ENCODE measurements around the gene AKAP12.

The AKAP12 gene

DNA sequence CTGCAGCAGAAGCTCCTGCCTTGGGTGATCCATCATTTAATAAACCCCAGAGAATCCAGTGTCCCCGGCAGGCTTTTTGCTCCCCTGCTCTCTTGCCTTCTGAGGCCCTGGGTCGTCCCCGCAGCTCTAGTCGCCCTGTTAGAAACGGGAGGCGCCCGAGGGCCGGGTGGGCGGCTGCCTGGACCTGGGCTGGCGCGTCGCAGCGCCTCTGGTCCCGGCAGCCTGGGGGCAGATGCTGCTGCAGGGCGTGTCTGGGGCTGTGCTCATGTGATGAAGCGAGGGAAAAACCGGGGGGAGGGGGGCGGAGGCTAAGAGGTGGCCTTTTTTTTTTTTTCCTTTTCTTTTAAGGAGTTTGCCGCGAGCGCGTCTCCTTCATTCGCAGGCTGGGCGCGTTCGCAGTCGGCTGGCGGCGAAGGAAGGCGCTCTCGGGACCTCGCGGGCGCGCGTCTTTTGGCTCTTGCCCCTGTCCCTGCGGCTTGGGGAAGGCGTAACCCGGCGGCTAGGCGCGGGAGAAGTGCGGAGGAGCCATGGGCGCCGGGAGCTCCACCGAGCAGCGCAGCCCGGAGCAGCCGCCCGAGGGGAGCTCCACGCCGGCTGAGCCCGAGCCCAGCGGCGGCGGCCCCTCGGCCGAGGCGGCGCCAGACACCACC, 394 bp downstream of the AKAP12 start:
- DNase-seq, result no peak

DNA sequence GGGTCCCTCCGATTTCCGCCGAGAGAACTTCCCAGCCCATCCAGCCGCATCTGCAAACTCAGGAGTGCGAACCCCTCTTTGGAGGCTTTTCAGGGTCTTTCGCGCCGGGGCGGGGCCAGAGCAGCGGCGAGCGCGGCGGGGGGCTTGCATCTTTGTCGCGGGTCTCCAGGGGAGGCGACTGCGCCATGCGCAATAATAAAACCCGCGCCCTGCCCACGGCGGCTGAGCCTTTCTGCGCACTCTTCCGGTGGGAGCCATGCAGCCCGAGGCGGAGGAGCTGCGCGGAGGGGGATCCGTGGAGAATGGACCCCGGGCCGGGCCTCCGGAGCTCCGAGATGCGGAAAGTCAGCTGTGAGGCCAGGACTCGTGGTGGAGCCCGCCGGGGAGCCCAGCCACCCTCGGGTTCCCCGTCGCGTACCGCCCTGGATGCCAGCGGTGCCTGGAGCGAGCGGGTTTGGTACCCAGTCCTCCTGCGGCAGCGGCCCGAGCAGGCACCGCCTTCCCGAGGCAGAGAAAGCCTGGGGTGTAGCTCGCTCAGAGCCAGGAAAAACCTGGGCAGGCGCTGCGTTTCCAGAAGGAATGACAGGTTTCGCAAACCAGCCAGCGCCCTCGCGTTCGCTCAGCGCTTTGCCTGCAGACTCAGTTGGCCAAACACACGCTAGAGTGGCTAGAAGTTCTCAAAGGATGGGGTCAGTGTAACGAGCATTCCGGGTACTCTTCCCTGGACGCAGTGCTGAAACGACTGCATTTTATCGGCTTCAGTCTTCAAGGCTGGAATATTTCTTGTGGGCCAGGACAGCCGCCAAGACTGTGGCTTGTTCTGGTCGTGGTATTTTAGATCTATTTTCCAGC, 1.2 kb downstream of the AKAP12 start:
- DNase-seq, result no peak

DNA sequence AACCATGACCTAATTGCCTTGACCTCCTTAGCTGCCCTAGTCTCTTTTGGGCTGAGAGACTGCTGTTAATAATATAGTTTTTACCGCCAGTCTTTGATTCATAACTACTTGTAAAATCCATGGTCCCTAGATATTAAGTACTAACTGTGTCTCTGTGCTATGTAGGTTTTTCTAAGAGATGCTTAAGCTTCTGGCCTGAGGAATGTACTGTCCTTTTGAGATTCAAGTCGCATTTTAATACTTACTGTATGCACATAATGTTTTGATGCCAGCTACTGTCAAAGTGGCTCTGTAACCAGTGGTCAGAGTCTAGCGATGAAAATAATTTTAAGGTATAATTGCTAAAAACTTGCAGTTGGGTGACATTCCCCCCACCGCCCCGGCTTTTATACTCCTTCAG, 2.1 kb downstream of the AKAP12 start:
- DNase-seq, result no peak

DNA sequence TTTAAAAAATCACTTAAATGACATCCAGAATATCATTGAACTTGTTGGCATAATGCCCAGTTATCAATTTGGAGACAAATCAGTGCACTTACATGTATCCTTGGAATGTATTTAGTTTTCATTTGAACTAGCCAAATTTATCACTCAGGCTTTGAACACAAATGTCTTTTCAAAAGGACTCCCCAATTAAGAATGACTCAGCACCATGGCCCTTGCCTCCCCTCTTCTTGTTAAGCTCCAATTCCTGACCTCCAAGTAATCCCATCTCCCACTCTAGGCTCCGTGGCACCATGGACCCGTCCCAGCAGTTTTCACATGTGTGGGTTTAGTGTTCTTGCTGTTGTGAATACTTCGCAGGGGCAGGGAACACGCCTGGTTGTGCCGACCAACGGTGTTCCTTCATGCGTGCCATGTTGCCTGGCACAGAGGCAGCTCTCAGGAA, 2.7 kb downstream of the AKAP12 start:
- DNase-seq, result no peak

DNA sequence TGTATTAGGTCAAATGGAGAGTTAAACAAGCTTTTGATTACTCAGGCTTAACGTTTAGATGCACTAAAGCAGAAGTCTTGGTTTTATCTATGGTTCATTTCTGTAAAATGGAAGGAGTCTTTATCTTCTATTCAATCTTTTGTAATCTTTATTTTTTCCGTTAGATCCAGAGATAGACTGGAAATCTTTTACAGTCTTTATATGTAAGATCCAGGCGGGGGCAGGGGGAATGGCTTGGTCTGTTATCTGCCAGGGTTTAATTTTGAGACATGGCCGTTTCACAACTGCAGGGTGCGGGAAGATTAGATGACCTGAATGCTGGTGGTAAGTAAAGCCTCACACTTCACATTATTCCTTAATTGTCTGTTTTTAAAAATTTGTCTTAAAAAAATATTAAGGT, 3.7 kb downstream of the AKAP12 start:
- no peak for DNase-seq

DNA sequence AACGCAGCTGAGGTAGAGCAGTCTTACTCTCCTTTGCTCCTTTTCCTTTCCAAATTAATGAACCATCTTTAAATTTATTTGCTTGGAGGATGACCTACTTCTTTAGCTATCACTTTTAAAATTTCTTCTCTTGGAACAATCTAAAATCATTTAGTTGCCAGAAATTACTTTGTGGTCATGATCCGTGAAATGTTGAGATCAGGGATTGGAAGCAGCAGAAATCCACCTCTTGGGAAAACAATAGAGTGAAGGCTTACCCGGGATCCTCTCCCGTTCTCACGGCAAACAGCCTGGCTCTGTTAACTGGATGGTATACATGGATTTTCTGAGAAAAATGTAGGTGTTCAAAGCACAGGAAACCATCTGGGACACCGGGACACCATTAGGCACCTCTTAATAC, 7.7 kb downstream of the AKAP12 start:
- no peak for DNase-seq

DNA sequence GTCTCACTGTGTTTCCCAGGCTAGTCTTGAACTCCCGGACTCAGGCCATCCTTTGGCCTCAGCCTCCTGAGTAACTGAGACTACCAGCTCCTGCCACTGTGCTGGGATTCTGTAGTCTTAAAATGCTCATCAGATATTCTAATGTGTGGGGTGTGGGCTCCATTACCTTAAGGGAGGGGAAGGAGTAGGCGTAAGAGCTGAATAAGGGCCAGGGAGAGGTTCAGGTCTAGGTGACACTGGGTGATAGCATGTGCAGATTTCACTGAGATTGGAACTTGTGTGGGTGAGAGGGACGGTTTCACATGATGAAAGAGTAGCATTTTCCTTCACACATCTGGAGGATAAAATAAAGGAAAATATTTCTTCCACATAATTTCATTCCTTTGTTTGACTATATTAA, 8.5 kb downstream of the AKAP12 start:
- DNase-seq, result no peak

DNA sequence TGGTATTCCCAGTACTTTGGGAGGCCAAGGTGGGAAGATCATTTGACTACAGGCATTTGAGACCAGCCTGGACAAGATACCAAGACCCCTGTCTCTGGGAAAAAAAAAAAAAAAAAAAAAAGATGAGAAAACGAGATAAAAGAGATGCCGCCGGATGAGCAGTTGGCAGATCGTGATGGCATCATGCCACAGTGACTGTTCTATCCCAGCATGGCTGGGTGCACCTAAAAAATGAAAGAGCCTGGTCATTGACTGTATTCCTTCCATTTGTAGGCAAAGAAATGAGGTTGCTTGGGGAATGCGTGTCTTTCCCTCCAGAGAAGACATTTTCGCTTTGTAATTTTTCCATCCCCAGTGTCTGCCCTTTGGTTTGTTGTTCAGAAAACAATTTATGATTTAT, 12.9 kb downstream of the AKAP12 start:
- DNase-seq, result no peak

DNA sequence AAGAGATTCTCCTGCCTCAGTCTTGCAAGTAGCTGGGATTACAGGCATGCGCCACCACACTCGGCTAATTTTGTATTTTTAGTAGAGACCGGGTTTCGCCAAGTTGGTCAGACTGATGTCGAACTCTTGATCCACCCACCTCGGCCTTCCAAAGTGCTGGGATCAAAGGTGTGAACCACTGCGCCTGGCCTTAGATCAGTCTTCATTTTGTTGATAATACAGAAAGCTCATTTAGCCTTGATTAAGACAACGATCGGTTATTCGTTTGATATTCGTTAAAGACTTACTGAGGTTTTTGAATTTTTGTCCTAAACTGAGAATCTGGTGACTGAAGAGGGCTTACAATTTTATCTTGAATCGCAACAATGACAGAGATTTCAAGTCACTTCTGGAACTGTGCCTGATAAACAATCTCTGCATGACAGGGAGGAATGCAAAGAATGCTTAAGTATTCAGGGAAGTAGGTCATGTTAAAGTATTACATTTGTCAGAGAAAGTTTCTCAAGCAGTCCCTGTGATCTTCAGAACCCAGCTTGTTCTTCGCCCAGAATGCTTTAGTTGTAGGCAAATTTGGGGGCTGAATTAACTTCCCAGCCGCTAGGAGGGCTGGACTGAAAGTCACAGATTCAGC, 14.8 kb downstream of the AKAP12 start:
- no peak for DNase-seq

DNA sequence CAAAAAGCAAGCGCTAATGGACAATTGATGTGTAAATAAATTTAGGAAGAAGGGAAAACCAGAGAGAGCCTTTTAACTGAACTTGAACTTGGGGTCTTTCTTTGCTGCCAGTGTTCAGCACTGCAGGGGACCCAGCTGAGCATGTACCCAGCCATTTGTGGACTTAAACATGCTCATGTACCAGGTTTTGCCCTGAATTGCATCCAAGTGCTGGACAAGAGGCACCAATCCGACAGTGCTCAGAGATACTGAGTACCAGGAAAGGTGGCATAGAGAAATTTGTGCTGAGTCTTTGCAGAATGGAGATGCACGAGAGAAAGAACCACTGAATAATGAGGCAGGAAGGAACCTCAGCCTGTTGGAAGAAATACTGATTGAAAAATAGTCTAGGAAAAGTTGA, 16.0 kb downstream of the AKAP12 start:
- no peak for DNase-seq

DNA sequence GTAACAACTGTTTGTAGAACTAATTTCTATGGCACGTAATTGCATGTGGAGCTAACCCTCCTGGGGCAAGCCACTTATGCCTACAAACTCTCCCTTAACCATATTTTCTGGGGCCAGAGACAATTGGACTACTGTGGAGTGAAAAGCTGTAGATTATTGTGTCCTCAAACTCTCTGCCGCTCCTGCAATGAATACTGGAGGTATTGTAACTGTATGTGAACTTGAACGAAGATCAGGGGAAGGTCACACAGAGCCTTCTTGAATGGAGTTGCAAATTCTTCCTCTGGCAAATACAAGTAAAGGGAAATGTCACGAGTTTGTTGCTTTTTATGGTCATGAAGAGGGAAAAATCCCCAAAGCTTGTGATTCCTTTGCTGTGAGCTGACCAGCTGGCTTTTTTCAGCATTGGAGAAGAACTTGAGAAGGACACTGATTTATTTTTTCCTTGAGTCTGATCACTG, 18.2 kb downstream of the AKAP12 start:
- no peak for DNase-seq

DNA sequence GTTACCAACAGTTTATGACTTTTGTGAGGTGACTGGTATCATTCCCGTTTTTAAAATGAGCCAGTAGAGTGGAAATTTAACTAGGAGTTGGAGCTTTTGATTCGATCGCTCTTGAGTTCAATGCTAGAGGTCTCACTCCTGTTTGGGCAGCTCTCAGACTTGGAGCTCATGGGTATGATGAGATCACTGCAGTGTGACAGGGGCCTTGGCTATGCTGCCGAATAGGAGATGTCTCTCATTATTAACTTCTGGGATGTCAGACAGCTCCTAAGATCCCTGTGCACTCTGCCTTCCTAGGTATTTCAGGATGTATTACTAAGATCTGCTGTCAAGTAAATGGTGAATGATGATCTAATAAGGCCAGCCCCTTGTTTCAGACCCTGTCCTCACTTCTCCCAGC, 20.4 kb downstream of the AKAP12 start:
- DNase-seq, result no peak

DNA sequence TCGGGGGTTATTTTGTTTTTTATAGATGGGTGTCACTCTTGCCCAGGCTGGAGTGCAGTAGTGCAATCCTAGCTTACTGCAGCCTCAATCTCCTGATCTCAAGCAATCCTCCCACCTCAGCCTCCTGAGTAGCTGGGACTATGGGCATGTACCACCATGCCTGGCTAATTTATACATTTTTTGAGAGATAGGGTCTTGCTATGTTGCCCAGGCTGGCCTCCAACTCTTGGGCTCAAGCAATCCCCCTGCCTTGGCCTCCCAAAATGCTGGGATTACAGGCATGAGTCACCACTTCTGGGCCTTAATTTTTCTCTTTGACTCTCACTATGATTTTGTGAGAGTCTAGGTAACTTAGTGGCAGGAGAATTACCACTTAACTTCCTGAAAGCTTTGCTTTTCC, 23.3 kb downstream of the AKAP12 start:
- DNase-seq, result no peak

DNA sequence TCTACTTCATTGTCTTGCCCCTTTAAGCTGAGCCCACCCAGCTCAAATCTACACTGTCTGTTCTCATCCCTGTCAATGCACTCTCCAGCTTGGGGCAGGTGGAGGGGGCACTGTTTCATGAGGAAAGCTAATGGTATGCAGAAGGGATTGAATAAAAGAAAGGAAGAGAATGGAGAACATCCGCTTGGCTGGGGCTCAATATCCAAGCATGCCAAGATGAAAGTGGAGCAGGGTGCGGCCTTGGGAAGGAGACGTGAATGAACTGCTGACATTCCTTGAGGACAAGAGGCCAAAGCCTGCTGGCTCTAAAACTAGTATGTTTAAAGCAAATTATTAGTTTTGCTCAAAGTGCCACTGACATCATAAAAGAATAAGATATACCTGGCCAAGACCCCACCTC, 24.2 kb downstream of the AKAP12 start:
- DNase-seq, result no peak

DNA sequence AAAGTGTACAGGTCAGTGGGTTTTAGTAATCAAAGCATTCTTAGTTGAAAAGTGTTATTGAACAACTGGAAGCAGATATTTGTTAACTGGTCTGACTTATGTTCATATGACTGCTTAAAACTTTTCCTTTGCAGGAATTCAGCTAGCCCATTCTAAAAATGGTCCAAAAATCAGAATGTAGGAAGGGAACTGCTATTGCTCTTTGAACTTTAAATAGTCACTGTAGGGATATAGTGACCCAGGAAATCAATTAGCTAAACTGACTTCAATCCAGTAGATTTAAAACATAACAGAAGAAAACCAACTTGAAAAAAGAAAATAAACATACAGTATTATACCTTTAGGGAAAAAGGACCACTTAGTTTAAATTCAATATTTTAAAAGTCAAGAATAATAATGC, 25.5 kb downstream of the AKAP12 start:
- DNase-seq, result no peak

DNA sequence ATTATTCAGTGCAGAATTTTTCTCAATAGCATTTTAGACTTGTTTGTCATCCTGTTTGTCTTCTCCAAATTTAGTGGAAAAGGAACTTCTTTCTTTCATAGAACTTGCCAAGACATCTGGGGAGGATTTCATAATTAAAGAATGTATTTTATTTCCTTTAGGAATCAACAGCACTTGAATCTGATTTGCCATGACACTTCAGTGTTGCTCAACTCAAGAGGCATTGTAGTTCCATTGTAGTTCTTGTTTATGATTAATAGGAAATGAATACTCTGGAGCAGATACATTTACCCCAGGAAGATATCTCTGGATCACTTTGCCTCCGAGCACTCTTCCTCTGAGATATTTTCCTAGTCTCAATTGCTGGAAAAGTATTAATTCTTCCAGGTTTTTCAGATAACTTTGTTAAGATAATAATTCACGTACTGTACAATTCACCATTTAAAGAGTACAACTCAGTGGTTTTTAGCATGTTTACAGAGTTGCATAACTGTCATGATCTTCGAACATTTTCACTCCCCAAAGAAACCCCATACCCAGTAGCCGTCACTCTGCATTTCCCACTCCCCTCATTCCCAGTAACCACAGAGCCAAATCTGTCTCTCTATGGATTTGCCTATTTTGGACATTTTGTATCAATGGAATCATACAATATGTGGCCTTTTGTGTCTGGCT, 29.7 kb downstream of the AKAP12 start:
- DNase-seq, result no peak

DNA sequence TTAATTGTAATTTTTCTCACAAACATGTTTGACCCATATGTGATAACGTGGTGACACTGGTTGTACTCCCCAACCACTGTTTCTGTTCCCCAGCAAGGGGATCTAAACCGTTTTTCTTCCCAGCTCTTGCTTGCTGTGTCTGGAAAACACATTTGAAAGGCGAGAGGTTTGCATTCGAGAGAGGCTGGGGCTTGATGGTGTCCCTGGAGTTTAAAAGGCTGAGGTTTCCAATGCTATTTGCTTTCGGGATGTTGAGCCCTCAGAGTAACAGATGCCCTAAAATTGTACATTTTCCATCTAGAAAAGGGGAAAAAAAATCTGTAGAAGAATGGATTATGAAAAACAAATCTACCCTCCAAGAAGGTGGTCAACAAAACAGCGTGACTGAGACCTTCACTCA, 35.4 kb downstream of the AKAP12 start:
- DNase-seq, result no peak

DNA sequence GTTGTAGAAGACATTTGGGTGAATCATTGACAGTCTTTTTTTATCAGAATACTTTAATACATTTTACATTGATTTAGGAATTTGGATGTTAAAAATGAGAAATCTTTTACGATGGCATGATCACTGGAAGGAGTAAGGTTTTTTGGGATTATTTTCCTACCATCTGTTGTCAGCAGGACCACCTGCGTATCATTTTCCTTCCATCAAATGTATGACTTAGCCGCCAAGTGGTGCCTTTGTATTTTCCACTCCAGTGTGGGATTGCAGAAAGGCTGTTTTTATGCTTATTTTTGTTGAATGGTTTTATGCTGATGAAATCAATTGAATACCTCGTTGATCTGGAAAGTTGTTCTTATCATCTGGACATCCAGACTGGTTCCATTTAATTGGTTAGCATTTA, 35.8 kb downstream of the AKAP12 start:
- no peak for DNase-seq

DNA sequence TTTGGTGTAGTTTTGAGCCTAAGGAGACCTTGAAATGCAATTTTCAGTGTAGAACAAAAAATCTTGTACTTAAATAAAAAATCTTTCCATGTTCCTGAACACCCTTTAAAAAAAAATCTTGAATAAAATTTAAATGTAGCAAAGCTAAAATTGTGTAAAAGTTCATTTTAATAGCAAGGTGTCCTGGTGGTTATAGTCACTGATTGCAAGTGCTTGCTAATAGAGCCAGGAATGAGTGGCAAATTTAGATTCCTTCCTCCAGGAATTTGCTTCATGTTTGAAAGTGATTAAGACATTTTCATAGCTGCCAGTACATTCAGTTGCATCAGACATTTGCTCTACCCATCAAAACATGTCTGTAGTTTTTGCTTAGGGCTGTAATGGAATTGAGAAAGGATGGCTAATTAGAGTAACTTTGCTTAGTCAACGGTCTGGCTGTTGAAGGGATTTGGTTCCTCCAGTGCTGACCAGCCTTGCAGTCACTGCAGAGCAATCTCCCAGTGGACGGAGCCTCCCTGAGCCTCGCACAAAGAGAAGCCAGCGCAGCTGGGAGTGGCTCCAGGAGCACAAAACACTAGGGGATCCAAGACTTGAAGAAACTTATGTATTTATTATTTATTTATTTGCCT, 36.5 kb downstream of the AKAP12 start:
- no peak for DNase-seq

DNA sequence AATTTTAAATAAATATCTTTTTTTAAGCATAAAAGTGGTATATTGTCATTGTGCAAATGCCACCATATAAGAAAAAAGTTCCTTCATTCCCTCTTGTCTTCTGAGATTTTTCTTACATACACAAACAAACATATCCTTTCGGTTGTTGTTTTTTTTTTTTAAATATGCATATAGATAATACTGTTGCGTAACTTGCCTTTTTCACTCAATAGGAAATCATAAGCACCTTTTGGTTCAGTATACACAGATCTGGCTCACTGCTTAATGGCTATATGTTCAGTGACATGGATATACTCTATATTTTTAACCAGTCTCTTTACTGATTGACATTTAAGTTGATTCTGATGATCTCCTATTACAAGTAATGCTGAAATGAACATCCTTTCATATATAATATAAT, 40.1 kb downstream of the AKAP12 start:
- DNase-seq, result no peak

DNA sequence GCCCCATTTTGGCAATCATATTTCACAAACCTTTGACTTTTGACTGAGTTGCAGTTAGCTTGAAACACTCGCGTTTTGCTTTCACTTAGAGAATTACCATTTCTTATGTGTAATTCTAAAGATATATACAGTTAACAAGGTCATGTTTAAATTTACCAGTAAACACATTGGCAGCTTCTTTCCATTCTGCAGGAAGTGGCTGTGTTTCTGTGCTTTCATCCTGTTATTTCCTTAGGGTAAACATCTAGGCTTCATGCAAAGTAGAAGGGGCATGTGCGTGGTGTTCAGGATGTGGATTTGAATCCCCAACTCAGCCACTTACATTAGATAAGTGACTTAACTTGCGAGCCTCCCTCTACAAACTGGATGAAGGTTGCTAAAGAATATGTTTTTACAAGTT, 41.1 kb downstream of the AKAP12 start:
- no peak for DNase-seq

DNA sequence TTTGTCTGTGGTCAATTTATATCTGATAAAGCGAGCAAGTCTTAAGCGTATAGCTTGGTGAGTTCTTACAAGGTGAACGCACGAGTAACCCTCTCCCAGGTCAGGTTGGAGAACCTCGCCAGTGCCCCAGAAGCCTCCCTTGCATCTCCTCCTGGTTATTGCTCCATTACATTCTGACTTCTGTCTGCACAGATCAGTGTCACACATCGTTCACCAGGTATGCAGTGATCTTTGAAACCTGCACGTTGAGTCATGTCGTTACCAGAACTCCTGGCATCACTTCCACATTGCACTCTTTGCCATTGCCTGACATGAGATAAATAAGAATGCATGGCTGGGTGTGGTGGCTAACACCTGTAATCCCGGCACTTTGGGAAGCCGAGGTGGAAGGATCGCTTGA, 44.2 kb downstream of the AKAP12 start:
- DNase-seq, result no peak

DNA sequence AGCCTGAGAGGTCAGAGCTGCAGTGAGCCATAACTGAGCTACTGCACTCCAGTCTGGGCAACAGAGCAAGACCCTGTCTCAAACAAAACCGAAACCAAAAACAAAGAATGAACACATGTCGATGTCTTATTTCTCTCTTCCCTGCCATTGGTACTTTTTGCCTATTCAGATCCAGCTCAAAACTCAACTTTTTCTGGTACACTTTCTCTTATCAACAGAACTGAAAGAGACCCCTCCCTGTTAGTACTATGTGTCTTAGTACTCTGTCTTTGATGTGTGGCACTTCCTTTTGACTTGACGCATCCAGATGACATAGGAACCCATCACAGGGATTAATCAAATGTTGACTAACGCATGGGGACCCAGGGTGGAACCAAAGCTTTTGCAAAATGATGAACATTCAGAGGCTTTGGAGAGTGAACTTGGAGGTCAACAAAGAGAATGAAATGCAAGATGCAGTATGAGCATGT, 44.8 kb downstream of the AKAP12 start:
- DNase-seq, result no peak
